SK-N-SH treated with all-trans-retinoic acid at 6 μM for 48 hours (cell line): ENCODE data around the gene PPP1R14D.

Experiments
- ATAC-seq: fragments of 200-7000 bp; cut with Tn5 transposase; 3 replicates; pipeline ENCODE4 v1.9.1; 2020; ENCODE audit warnings: mild to moderate bottlenecking, moderate library complexity
- ARNTL ChIP-seq: fragments of 450-650 bp; formaldehyde crosslinking; IDR thresholded peaks from 2 replicates; pipeline ENCODE4 v1.5.0; 2020; ENCODE audit warnings: low read depth, mild to moderate bottlenecking, moderate library complexity, borderline replicate concordance
- BACH2 ChIP-seq: fragments of 250-450 bp; sonication (Bioruptor Pico); IDR thresholded peaks from 2 replicates; pipeline ENCODE4 v1.9.0; 2021; ENCODE audit warnings: mild to moderate bottlenecking, borderline replicate concordance
- CREB5 ChIP-seq: fragments of 250-450 bp; sonication (Bioruptor Pico); IDR thresholded peaks from 2 replicates; pipeline ENCODE4 v1.5.1; 2020; ENCODE audit warnings: low read depth, mild to moderate bottlenecking, moderate library complexity
- CSDC2 ChIP-seq: fragments of 250-450 bp; sonication (Bioruptor Pico); IDR thresholded peaks from 2 replicates; pipeline ENCODE4 v1.5.0; 2020; ENCODE audit warnings: mild to moderate bottlenecking, moderate library complexity
- CSRNP3 ChIP-seq: fragments of 250-450 bp; sonication (Bioruptor Pico); IDR thresholded peaks from 2 replicates; pipeline ENCODE4 v1.5.1; 2021; ENCODE audit warnings: mild to moderate bottlenecking, moderate library complexity
- ESRRG ChIP-seq: fragments of 250-450 bp; sonication (Bioruptor Pico); IDR thresholded peaks from 2 replicates; pipeline ENCODE4 v1.6.1; 2021; ENCODE audit warnings: mild to moderate bottlenecking
- GLIS3 ChIP-seq: fragments of 250-450 bp; sonication (Bioruptor Pico); IDR thresholded peaks from 2 replicates; pipeline ENCODE4 v1.5.0; 2020; ENCODE audit warnings: mild to moderate bottlenecking, moderate library complexity
- ISL1 ChIP-seq: fragments of 250-450 bp; sonication (Bioruptor Pico); IDR thresholded peaks from 2 replicates; pipeline ENCODE4 v2.1.2; 2022; ENCODE audit warnings: mild to moderate bottlenecking, moderate library complexity
- OSR1 ChIP-seq: fragments of 250-450 bp; sonication (Bioruptor Pico); IDR thresholded peaks from 2 replicates; pipeline ENCODE4 v1.8.0; 2022; ENCODE audit warnings: moderate library complexity, mild to moderate bottlenecking, inconsistent platforms
- PATZ1 ChIP-seq: fragments of 250-450 bp; sonication (Bioruptor Pico); IDR thresholded peaks from 2 replicates; pipeline ENCODE4 v1.8.0; 2020; ENCODE audit warnings: mild to moderate bottlenecking, moderate library complexity, borderline replicate concordance
- POU6F1 ChIP-seq: fragments of 250-450 bp; sonication (Bioruptor Pico); IDR thresholded peaks from 2 replicates; pipeline ENCODE4 v1.8.0; 2021; ENCODE audit warnings: low read depth, mild to moderate bottlenecking, moderate library complexity, borderline replicate concordance
- PPARA ChIP-seq: fragments of 250-450 bp; sonication (Bioruptor Pico); IDR thresholded peaks from 2 replicates; pipeline ENCODE4 v1.5.0; 2020; ENCODE audit warnings: mild to moderate bottlenecking, borderline replicate concordance
- RARB ChIP-seq: fragments of 250-450 bp; sonication (Bioruptor Pico); IDR thresholded peaks from 2 replicates; pipeline ENCODE4 v1.8.0; 2021; ENCODE audit warnings: mild to moderate bottlenecking, moderate library complexity
- SNAI2 ChIP-seq: fragments of 250-450 bp; sonication (Bioruptor Pico); IDR thresholded peaks from 2 replicates; pipeline ENCODE4 v1.5.0; 2020; ENCODE audit warnings: mild to moderate bottlenecking, moderate library complexity
- TOX ChIP-seq: fragments of 250-450 bp; sonication (Bioruptor Pico); IDR thresholded peaks from 2 replicates; pipeline ENCODE4 v1.8.0; 2021; ENCODE audit warnings: mild to moderate bottlenecking, moderate library complexity, borderline replicate concordance
- TSHZ2 ChIP-seq: fragments of 250-450 bp; sonication (Bioruptor Pico); IDR thresholded peaks from 2 replicates; pipeline ENCODE4 v1.5.0; 2020; ENCODE audit warnings: mild to moderate bottlenecking, moderate library complexity
- ZC3H10 ChIP-seq: fragments of 250-450 bp; sonication (Bioruptor Pico); IDR thresholded peaks from 2 replicates; pipeline ENCODE4 v1.5.1; 2021; ENCODE audit warnings: mild to moderate bottlenecking, moderate library complexity
- ZFP3 ChIP-seq: fragments of 250-450 bp; sonication (Bioruptor Pico); IDR thresholded peaks from 2 replicates; pipeline ENCODE4 v1.5.0; 2020; ENCODE audit warnings: mild to moderate bottlenecking, moderate library complexity
- ZFP30 ChIP-seq: fragments of 450-650 bp; formaldehyde crosslinking; IDR thresholded peaks from 2 replicates; pipeline ENCODE4 v1.5.0; 2022; ENCODE audit warnings: mild to moderate bottlenecking, moderate library complexity
- ZNF565 ChIP-seq: fragments of 450-650 bp; formaldehyde crosslinking; conservative IDR thresholded peaks from 2 replicates; pipeline ENCODE4 v1.5.0; 2020; ENCODE audit warnings: low read depth, mild to moderate bottlenecking, moderate library complexity
- ZNF70 ChIP-seq: fragments of 450-650 bp; formaldehyde crosslinking; IDR thresholded peaks from 2 replicates; pipeline ENCODE4 v1.5.0; 2020; ENCODE audit warnings: mild to moderate bottlenecking, moderate library complexity
- ZNF8 ChIP-seq: fragments of 450-650 bp; formaldehyde crosslinking; IDR thresholded peaks from 2 replicates; pipeline ENCODE4 v1.5.0; 2020; ENCODE audit warnings: mild to moderate bottlenecking, moderate library complexity

PPP1R14D gene

GRCh38 chr15:40852529-40852928, 24.0 kb upstream of the PPP1R14D start:
- TF ChIP-seq ARNTL (CRISPR knock-in tag), result no peak
- no peak for TF ChIP-seq ISL1 (CRISPR knock-in tag)
- TF ChIP-seq TOX (CRISPR knock-in tag), result no peak
- no peak for TF ChIP-seq BACH2 (CRISPR knock-in tag)
- TF ChIP-seq ZFP30 (CRISPR knock-in tag), result no peak
- no peak for TF ChIP-seq POU6F1 (CRISPR knock-in tag)
- no peak for TF ChIP-seq GLIS3
- no peak for TF ChIP-seq ESRRG
- no peak for TF ChIP-seq CREB5
- TF ChIP-seq SNAI2 (CRISPR knock-in tag), result no peak
- TF ChIP-seq RARB (CRISPR knock-in tag), result no peak
- TF ChIP-seq TSHZ2, result no peak
- no peak for TF ChIP-seq ZNF565 (CRISPR knock-in tag)
- TF ChIP-seq ZFP3 (CRISPR knock-in tag), result no peak
- TF ChIP-seq CSRNP3 (CRISPR knock-in tag), result no peak
- TF ChIP-seq ZC3H10, result no peak
- no peak for TF ChIP-seq PPARA (CRISPR knock-in tag)
- no peak for TF ChIP-seq OSR1
- no peak for ATAC-seq

GRCh38 chr15:40850576-40851112, 22.1 kb upstream of the PPP1R14D start:
- no peak for ATAC-seq
- TF ChIP-seq ZNF70 (CRISPR knock-in tag) (no peak), BACH2 (CRISPR knock-in tag) (no peak), ZC3H10 (no peak), GLIS3 (no peak), CREB5 (no peak), SNAI2 (CRISPR knock-in tag) (no peak), PPARA (CRISPR knock-in tag) (no peak), ZFP3 (CRISPR knock-in tag) (no peak), ESRRG (no peak), ZNF8 (CRISPR knock-in tag) (no peak)

- peak; percentile 79 for ATAC-seq
Measured at GRCh38 chr15:40847223-40847961, 18.9 kb upstream of the PPP1R14D start.

More at GRCh38 chr15:40847223-40847961, 18.9 kb upstream of the PPP1R14D start:
- TF ChIP-seq RARB (CRISPR knock-in tag), result no peak
- TF ChIP-seq PPARA (CRISPR knock-in tag), result no peak
- no peak for TF ChIP-seq POU6F1 (CRISPR knock-in tag)
- TF ChIP-seq CREB5, result no peak
- TF ChIP-seq CSDC2, result no peak
- no peak for TF ChIP-seq PATZ1 (CRISPR knock-in tag)
- no peak for TF ChIP-seq TOX (CRISPR knock-in tag)
- no peak for TF ChIP-seq ZNF565 (CRISPR knock-in tag)
- TF ChIP-seq ZNF8 (CRISPR knock-in tag), result no peak
- TF ChIP-seq OSR1, result no peak
- TF ChIP-seq BACH2 (CRISPR knock-in tag), result no peak
- TF ChIP-seq ARNTL (CRISPR knock-in tag), result no peak
